Natural killer cell (primary cell): ENCODE data around the gene UMAD1. TPM values are rescaled to one million over a fixed set of nuclear protein-coding genes. Genes with fewer than 3 reads are reported as not detected.

Experiments
- ATAC-seq, 3 donors: fragments of 150-1000 bp in 2 of 3; fragments of 200-7000 bp in 1 of 3; cut with Tn5 transposase; 1 replicate in 1 of 3; 2 replicates in 2 of 3; pipeline ENCODE4 v1.10.0; 2021; ENCODE audit warnings: mild to moderate bottlenecking in 2 of 3, moderate library complexity in 2 of 3
- DNase-seq, 2 donors: peaks; one replicate each; pipeline versions ENCODE4 v3.0.0 to v3.0.0-alpha.2; 2013 to 2021; ENCODE audit warnings: mixed read lengths in 1 of 2
- H3K27ac ChIP-seq: one replicate; pipeline ENCODE4 v1.5.1; 2013; ENCODE audit warnings: mild to moderate bottlenecking, low read length
- H3K27me3 ChIP-seq: one replicate; pipeline ENCODE4 v1.6.1; 2013; ENCODE audit warnings: low read length; ENCODE audit not compliant: control insufficient read depth, insufficient read depth
- H3K36me3 ChIP-seq: one replicate; pipeline ENCODE4 v1.6.1; 2013; ENCODE audit warnings: low read length; ENCODE audit not compliant: control insufficient read depth, insufficient read depth
- H3K4me1 ChIP-seq: one replicate; pipeline ENCODE4 v1.6.1; 2013; ENCODE audit warnings: low read length; ENCODE audit not compliant: control insufficient read depth, insufficient read depth
- H3K4me3 ChIP-seq: one replicate; pipeline ENCODE4 v1.5.1; 2013; ENCODE audit warnings: low read length
- H3K9me3 ChIP-seq: one replicate; pipeline ENCODE4 v1.6.1; 2013; ENCODE audit warnings: low read length; ENCODE audit not compliant: control insufficient read depth, insufficient read depth
- H3K27ac Mint-ChIP-seq, 2 donors: one replicate each; pipeline ENCODE4 v1.8.0; 2022; ENCODE audit warnings: mild to moderate bottlenecking in 2 of 2, mixed read lengths in 2 of 2, moderate library complexity in 1 of 2
- H3K27me3 Mint-ChIP-seq, 2 donors: one replicate each; pipeline ENCODE4 v1.8.0; 2022; ENCODE audit warnings: low read depth in 2 of 2, mixed read lengths in 2 of 2
- H3K36me3 Mint-ChIP-seq: one replicate; pipeline ENCODE4 v1.8.0; 2022; ENCODE audit warnings: mixed read lengths
- H3K4me1 Mint-ChIP-seq, 2 donors: one replicate each; pipeline ENCODE4 v1.8.0; 2022; ENCODE audit warnings: mixed read lengths in 2 of 2
- H3K4me3 Mint-ChIP-seq: one replicate; pipeline ENCODE4 v1.8.0; 2022; ENCODE audit warnings: mild to moderate bottlenecking, moderate library complexity, mixed read lengths
- H3K9me3 Mint-ChIP-seq, 2 donors: one replicate each; pipeline ENCODE4 v1.8.0; 2022; ENCODE audit warnings: mixed read lengths in 2 of 2
- CTCF ChIP-seq: fragments of 200-600 bp; IDR thresholded peaks from one replicate; pipeline ENCODE4 v1.8.0; 2022; ENCODE audit warnings: antibody characterized with exemption
- WGBS: methylation state at CpG from one replicate; pipeline ENCODE4 v1.1.7; 2013; ENCODE audit warnings: missing lambda C conversion rate; ENCODE audit not compliant: insufficient coverage; 5-methylcytosine and 5-hydroxymethylcytosine counted together
- intact Hi-C: fragments of 100-400 bp; cut with micrococcal nuclease; formaldehyde crosslinking; loops from one replicate; pipeline ENCODE4 v1.14.2; 2022
- total RNA-seq, 4 donors: library from RNA; stranded (reverse); fragments of 120-200 nt in 1 of 4; gene quantifications; one replicate each; pipeline versions ENCODE4 v1.2.3 to v1.2.4, GENCODE V29; 2013 to 2022

The UMAD1 gene
- total RNA-seq, 3 donors from 2014 or later (not counting 1 experiment from before 2014, with no cell fraction given): 12.3 to 16.5 (median 14.6) TPM

DNA sequence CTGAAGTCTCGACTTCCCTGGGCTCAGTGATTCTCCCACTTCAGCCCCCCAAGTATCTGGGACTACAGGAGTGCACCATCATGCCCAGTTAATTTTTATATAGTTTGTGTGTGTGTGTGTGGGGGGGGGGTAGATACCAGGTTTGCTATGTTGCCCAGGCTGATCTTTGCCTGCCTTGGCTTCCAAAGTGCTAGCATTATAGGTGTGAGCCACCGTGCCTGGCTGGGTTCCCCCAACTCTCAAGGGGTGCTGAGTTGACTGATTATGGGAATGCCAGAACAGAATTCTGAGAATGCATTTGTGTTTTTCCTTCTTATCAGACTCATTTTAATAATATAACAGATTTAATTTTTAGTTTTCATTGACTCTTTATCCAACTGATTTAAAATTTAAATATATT is 58.4 kb downstream of the UMAD1 start:
- Mint-ChIP-seq H3K4me3 (no peak overlapping the region), H3K27ac (no peak overlapping the region), H3K36me3 (peaks cover 7% of the 10 kb centered on the region), H3K27me3 (no peaks in the 10 kb centered on the region), H3K9me3 (peaks cover 2 to 3% of the 10 kb centered on the region in 2 donors), H3K4me1 (peaks cover 16 to 25% of the 10 kb centered on the region in 2 donors)
- Histone ChIP-seq H3K9me3 (no peaks in the 10 kb centered on the region), H3K4me3 (no peak overlapping the region), H3K27ac (no peak overlapping the region), H3K27me3 (no peaks in the 10 kb centered on the region), H3K36me3 (no peaks in the 10 kb centered on the region), H3K4me1 (no peaks in the 10 kb centered on the region)
- no peak for DNase-seq
- intact Hi-C loops: no loop called here
- WGBS: no CpG with 5 or more reads among the region's 2 CpGs
- TF ChIP-seq CTCF: no peak
- no peak for ATAC-seq

DNA sequence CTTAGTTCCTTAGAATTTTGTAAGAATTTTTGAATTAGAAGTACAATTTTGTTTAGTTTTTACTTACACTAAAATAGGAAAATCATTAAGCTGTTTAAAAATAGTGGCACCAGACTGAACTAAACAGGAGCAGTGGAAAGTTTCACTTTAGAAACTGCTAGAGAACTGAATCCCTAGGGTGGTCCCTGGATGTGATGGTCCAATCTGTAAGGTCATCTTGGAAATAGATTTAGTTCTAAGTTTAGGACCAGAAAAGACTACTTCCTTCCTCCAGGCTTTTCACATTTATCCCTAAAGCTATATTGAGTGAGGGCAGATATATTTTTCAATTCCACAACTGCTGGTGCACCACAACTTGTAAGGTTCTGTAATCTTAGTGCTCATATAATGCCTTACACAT is 58.8 kb downstream of the UMAD1 start:
- Mint-ChIP-seq H3K9me3 (peaks cover 2 to 3% of the 10 kb centered on the region in 2 donors), H3K4me1 (peaks cover 16 to 25% of the 10 kb centered on the region in 2 donors), H3K4me3 (no peak overlapping the region), H3K36me3 (peaks cover 7% of the 10 kb centered on the region), H3K27ac (peak overlapping the region; percentile 38 to 54), H3K27me3 (no peaks in the 10 kb centered on the region)
- Histone ChIP-seq H3K4me1 (no peaks in the 10 kb centered on the region), H3K4me3 (no peak overlapping the region), H3K27me3 (no peaks in the 10 kb centered on the region), H3K36me3 (no peaks in the 10 kb centered on the region), H3K9me3 (no peaks in the 10 kb centered on the region), H3K27ac (no peak overlapping the region)
- no peak for ATAC-seq
- no peak for TF ChIP-seq CTCF
- DNase-seq: no peak
- intact Hi-C loops: no loop called here

GRCh38 chr7:7699970-7700369 is 59.4 kb downstream of the UMAD1 start:
- Mint-ChIP-seq H3K36me3 (peaks cover 1% of the 10 kb centered on the region), H3K9me3 (no peaks in the 10 kb centered on the region), H3K4me3 (no peak overlapping the region), H3K27me3 (no peaks in the 10 kb centered on the region), H3K27ac (peak overlapping the region; percentile 38 to 54), H3K4me1 (peaks cover 16 to 25% of the 10 kb centered on the region in 2 donors)
- ATAC-seq (no peak), DNase-seq (no peak)
- Histone ChIP-seq H3K27me3 (no peaks in the 10 kb centered on the region), H3K4me3 (no peak overlapping the region), H3K36me3 (no peaks in the 10 kb centered on the region), H3K27ac (no peak overlapping the region), H3K4me1 (no peaks in the 10 kb centered on the region), H3K9me3 (no peaks in the 10 kb centered on the region)
- intact Hi-C loops: no loop called here
- no peak for TF ChIP-seq CTCF

GRCh38 chr7:7701527-7701926 is 61.0 kb downstream of the UMAD1 start:
- TF ChIP-seq CTCF: no peak
- 94% methylated on average over 1 of the region's 1 CpG for WGBS
- Mint-ChIP-seq H3K36me3 (no peaks in the 10 kb centered on the region), H3K27ac (no peak overlapping the region), H3K9me3 (no peaks in the 10 kb centered on the region), H3K27me3 (no peaks in the 10 kb centered on the region), H3K4me1 (peaks cover 20 to 30% of the 10 kb centered on the region in 2 donors), H3K4me3 (no peak overlapping the region)
- Histone ChIP-seq H3K27me3 (no peaks in the 10 kb centered on the region), H3K9me3 (no peaks in the 10 kb centered on the region), H3K4me1 (no peaks in the 10 kb centered on the region), H3K27ac (no peak overlapping the region), H3K4me3 (no peak overlapping the region), H3K36me3 (no peaks in the 10 kb centered on the region)
- ATAC-seq (no peak), DNase-seq (no peak)
- intact Hi-C loops: no loop called here
